ENCODE measurements around the gene KCTD16.

Gene KCTD16

DNA sequence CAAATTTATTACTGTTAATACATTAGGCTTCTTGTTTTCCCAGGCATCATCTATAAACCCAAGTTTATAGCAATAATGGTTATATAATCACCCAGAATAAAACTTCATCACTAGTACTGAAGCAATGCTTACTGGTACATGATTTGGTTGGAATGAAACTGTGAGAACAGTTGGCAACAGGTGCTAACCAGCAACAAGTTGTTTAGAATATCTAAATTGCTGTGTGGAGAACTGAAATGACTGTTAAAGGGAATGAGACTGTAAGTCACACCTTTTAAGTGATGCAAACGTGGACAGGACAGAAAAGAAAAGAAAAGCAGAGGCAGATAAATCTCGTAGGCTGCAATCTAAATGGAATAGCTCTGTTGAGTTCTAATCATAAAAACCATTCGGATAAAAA lies 2.7 kb upstream of the KCTD16 start:
- no peak for DNase-seq

DNA sequence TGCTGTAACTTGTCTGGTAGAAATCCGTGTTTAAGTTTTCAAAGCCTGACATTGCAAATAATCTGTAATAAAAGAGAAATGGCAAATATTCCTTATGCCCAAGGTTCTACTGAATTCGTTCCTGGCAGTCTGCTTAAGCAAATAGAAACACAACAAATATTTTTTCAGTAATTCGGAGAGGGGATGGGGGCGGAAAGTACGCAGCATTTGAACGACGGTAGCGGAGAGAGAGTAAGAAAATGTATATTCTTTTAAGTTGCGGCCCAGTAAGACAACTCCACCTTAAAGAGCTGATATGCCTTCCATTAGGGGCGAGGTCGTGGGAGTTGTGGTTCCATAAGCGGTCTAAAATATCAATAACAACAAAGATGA lies 783 bp upstream of the KCTD16 start:
- DNase-seq, result no peak

GRCh38 chr5:144173766-144174165 lies 3.1 kb downstream of the KCTD16 start:
- DNase-seq, result no peak

DNA sequence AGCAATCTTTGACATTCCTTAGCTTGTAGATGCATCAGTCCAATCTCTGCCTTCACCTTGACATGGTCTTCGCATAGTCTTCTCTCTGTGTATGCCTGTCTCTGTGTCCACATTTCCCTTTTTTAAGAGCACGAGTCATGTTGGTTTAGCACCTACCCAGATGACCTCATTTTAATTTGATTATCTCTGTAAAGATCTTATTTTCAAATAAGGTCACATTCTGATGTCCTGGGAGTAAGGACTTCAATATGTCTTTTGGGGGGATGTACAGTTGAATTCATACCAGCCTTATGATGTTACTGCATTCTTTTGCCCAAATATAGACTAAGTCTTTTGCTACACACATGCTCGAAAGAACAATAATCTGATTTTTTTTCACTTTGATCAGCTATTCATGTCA lies 6.9 kb downstream of the KCTD16 start:
- DNase-seq, result no peak

GRCh38 chr5:144179226-144179625 lies 8.6 kb downstream of the KCTD16 start:
- no peak for DNase-seq

GRCh38 chr5:144183254-144183889 lies 12.7 kb downstream of the KCTD16 start:
- no peak for DNase-seq

DNA sequence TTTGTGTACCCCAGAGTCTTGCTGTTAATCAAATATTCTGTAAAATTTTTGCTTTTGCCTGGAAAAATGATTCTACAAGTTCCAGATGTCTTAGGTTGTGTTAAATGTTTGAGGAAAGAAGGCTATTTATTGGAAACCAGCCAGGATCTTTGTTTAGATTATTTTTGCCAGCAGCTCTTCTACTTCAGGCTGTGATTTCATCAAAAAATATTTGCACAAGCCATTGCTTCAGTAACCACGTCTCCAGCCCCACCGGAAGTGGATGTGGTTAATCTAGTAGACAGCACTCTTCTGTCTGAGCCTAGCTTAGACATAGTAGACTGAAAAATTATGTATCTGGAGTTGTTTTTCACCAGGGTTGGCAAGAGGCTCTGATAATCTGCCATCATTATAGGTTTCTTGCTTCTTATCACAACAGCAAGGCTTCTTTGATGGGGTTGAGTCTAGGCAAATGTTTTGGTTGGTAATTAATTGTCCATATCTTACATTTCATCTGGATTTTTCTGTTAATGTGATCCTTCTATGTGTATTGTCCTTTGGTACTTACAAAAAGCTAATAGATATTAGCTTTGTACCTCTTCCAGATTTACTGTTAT lies 17.1 kb downstream of the KCTD16 start:
- peak; percentile 71 for DNase-seq

GRCh38 chr5:144189800-144190429 lies 19.2 kb downstream of the KCTD16 start:
- DNase-seq, result peak; percentile 81

- no peak for DNase-seq
Observed at GRCh38 chr5:144191531-144191930, 20.9 kb downstream of the KCTD16 start.

DNA sequence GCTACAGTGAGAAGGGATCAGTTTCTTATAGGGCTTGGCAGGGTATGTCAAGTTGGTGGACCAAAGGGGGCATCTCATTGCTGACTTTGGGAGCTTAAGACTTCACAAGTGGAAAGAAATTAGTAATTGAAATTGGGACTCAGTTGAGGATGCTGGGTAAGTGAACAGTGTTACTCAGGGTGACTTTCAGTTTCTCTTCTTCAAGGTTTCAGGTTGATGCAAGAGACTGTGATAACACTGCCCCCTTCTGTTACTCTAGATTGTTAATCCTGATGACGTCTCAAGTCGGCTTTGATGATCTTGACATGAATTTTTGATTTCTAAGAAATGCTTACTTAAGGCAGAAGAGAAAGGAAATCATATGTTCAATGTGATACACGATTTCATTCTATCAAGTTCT lies 21.3 kb downstream of the KCTD16 start:
- DNase-seq, result peak; percentile 15

- no peak for DNase-seq
Observed at GRCh38 chr5:144192661-144193060, 22.0 kb downstream of the KCTD16 start.

GRCh38 chr5:144194144-144194543 lies 23.5 kb downstream of the KCTD16 start:
- no peak for DNase-seq

- DNase-seq, result no peak
Observed at GRCh38 chr5:144195448-144195847, 24.8 kb downstream of the KCTD16 start.

GRCh38 chr5:144196612-144197011 lies 25.9 kb downstream of the KCTD16 start:
- no peak for DNase-seq

DNA sequence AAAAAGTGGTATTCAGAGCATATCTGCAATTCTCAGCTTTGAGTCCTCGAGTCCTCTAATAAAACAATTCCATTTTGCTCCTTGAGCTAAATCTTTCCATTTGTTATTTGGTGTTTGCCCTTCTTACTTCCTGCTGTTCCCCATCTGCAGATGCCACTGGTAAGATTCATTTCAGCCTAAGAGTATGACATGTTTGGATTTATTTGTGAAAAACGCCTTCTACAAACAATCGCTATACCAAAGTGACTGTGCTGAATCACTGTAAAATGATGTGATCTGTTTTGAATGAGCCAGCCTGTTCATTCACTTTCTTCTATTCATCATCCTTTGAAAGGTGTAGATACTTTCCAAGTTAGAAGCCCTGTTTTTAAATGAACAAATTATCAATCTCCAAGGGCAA lies 27.7 kb downstream of the KCTD16 start:
- no peak for DNase-seq

GRCh38 chr5:144201588-144201987 lies 30.9 kb downstream of the KCTD16 start:
- no peak for DNase-seq

GRCh38 chr5:144202072-144202471 lies 31.4 kb downstream of the KCTD16 start:
- no peak for DNase-seq

DNA sequence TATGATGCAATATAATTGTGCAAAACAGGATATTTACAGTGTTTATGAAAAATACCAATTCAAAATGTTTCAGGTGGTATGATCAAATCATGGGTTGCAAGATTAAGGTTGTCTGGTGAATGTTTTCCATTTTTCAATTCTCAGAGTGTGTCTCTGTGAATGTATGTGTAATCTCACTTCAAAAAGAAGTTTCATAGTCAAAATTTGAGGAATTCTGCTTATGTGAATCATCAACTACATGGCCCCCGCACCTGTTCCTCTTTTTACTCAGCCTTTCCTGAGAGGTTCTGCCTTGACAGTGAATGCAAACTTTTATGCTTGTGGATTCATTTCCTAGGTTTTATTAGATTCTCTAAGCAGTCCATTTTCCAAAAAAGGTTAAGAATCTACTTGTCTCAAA lies 32.1 kb downstream of the KCTD16 start:
- no peak for DNase-seq

GRCh38 chr5:144203750-144204596 lies 33.3 kb downstream of the KCTD16 start:
- no peak for DNase-seq

DNA sequence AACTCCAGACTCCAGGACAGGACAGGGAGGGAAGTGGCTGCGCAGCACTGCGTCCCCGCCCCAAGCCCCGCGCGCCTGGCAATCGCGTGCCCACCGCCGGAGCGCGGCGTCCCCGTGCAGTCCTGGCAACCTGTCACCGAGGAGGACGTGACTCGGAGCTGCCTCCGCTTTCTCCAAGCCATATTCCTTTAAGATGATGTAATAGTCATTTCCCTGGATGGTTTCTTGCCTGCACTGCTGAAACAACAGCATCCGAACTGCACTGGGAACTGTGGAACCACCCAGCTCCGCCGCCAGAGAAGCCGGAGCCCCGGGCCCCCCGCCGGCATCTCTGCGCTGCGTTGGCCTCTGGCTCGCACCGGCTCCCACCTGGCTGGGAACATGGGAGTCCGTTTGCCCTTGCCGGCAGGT lies 34.5 kb downstream of the KCTD16 start:
- no peak for DNase-seq

GRCh38 chr5:144206141-144206540 lies 35.5 kb downstream of the KCTD16 start:
- DNase-seq, result no peak

GRCh38 chr5:144207875-144208444 lies 37.3 kb downstream of the KCTD16 start:
- DNase-seq, result no peak

DNA sequence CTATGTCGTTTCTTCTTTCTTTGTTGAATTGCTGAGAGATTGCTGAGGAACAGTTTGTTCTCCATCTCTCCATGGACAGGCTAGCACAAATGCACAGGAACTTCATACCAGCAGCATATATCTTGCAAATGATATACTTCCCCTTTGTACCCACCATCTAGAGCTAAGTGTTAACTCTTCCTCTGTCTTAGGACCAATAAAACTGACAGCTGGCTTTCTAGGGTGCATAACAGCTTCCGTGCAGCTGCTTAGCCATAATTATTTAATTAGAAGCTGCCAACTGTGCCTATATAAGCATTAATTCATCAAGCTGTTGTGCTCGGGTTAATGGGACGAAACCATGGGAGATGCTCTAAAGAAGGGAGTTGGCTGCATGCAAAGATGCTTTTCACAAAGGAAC lies 38.7 kb downstream of the KCTD16 start:
- DNase-seq, result no peak

All from stimulated activated CD4-positive, alpha-beta T cell treated with anti-CD3 and anti-CD28 coated beads, Interleukin-1b, Interleukin-23, amount 100 ng/mL, for 48 hours (primary cell).